ENCODE data around the gene BANF1.

GRCh38 chr11:65988791-65989592 is 13.3 kb upstream of the BANF1 start:
- peak; percentile 72 to 100 (median 96) for TF ChIP-seq CTCF (IDR thresholded peaks at IDR 0.05)
- TF ChIP-seq POLR2A (IDR thresholded peaks at IDR 0.05) = no peak
